Bone marrow (tissue), 2 donors: ENCODE measurements around the gene PCDHB7.
"Not testable (repeated sequence)": the region's sequence is repeated elsewhere in the genome, so short reads cannot be mapped to it uniquely, and the experiment has no call there.

Experiments
- DNase-seq, 2 donors: peaks; one replicate each; lab custom pipeline; 2025; lab: John Stamatoyannopoulos, UW

PCDHB7 gene

DNA sequence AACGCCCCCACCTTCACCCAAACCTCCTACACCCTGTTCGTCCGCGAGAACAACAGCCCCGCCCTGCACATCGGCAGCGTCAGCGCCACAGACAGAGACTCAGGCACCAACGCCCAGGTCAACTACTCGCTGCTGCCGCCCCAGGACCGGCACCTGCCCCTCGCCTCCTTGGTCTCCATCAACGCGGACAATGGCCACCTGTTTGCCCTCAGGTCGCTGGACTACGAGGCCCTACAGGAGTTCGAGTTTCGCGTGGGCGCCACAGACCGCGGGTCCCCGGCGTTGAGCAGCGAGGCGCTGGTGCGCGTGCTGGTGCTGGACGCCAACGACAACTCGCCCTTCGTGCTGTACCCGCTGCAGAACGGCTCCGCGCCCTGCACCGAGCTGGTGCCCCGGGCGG, 52.4 kb downstream of the PCDHB7 start:
- DNase-seq, result not testable (repeated sequence)

DNA sequence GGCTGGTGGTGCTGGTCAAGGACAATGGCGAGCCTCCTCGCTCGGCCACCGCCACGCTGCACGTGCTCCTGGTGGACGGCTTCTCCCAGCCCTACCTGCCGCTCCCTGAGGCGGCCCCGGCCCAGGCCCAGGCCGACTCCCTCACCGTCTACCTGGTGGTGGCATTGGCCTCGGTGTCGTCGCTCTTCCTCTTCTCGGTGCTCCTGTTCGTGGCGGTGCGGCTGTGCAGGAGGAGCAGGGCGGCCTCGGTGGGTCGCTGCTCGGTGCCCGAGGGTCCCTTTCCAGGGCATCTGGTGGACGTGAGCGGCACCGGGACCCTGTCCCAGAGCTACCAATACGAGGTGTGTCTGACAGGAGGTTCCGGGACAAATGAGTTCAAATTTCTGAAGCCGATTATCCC, 53.0 kb downstream of the PCDHB7 start:
- DNase-seq, result not testable (repeated sequence)
